NCI-H2171 (cell line): ENCODE measurements around the gene MGAT4D.
"Not testable (repeated sequence)": the region's sequence is repeated elsewhere in the genome, so short reads cannot be mapped to it uniquely, and the experiment has no call there.

Source experiments
- DNase-seq: peaks from one replicate; lab custom pipeline; 2025; lab: John Stamatoyannopoulos, UW

The MGAT4D gene

DNA sequence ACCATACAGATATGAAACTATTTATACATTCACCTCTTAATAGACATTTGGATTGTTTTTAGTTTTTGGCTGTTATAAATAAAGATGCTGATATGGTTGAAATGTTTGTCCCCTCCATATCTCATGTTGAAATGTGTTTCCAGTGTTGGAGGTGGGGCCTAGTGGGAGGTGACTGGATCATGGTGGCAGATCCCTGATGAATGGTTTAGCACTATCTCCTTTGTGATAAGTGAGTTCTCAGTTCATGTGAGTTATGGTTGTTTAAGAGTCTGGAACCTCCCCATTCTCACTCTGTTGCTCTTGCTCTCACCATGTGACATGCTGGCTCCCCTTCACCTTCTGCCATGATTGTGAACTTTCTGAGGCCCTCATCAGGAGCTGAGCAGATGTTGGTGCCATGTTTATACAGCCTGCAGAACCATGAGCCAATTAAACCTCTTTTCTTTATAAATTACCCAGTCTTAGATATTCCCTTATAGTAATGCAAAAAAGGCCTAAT lies 58.4 kb downstream of the MGAT4D start:
- DNase-seq: no peak

DNA sequence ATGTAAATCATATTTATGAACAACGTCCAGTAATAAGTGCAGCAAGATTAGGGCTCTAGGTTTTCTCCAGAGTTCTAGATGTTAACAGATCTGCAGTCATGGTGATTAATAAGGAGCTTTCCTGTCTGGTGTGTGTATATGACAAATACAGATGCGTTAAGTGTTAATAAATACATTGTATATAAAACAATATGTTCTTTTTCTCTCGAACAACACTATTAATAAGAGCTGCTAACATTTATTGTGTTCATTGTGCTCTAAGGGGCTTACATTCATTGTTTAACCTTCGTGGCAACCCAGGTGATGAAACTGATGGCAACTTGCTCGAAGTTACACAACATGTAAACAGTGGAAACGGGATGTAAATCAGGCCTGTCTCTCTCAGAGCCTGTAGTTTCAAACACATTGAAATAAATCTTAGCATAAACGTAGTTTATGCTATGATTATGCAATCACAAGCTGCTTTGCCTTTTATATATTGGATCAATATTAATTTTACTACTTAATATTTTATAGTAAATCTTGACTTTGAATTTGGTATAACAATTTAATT lies 70.1 kb downstream of the MGAT4D start:
- no peak for DNase-seq

DNA sequence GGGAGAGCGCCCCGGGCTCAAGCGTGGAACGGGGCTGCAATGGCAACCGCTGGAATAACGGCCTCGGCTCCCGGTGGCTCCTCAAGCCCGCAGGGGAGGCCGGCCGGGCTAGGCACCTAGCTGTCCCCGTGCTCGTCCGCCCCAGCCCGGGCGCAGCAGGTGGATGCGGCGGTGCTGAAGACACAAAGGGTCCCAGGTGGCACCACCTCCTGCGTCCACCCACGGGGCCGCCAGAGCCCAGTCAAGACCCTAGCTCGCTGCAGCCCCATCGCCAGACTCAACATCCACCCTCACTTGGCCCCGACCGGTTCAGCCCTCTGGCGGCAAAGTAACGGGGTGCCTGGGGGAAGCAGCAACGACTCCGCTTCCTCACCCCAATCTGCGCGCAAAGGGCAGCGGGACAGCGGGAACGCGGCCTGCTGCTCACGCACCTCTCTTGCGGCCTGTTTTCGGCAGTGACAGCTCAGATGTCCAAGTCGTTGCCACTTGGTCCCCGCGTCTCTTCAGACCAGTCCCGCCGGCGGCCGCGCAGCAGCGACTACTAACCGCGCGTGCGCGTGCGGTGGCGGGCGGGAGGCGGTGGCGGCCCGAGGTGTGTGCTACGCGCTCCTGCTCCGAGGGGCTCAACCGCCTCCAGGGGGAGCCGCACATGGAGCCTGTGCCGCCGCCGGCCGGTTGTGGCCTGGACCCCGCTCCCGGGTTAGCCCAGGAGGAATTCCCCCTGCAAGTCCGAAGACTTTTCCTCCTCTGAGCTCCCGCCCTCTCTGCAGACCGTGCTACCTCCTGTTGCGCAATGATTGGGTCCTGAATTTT lies 70.8 kb downstream of the MGAT4D start, which contains the start of gene CLGN:
CLGN (minus strand) TSS at position 543 of the 813 bp plus-strand sequence. CDS start 14,570 bp downstream, outside the sequence.
- DNase-seq: peak; percentile 60

DNA sequence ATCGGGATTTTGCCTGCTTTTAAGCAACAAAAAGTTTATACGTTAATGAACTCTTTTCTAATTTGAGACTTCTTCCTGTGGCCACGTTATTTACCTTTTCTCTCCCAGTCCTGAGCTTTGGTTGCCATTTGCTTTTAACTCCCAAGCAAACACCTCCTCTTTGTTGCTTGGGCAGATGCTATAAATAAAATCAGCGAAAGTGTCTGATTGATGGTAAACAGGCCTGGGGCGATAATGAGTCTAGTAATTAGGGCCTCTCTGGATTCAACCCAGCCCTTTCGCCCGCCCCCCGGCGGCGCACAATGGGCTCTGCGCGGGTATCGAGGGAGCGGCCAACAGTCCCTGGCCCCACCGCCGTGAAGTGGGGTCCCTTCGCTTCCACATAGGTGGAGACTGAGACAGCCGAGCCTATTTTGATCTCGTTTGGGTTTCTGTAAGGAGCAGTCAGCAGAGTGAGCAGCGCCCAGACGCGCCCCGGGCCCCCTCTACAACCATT lies 71.4 kb downstream of the MGAT4D start:
- DNase-seq: peak; percentile 54

DNA sequence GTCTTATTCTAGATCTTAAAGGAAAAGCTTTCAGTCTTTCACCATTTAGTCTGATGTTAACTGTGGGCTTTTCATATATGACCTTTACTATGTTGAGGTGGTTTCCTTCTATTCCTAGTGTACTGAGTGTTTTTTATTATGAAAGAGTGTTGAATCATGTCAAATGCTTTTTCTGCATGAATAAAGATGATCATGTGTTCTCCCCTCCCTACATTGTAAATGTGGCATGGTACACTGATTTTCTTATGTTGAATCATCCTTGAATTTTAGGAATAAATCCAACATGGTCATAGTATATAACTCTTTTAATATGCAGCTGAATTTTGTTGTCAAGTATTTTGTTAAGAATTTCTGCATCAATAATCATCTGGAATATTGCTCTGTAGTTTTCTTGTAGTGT lies 75.0 kb downstream of the MGAT4D start:
- DNase-seq: no peak

DNA sequence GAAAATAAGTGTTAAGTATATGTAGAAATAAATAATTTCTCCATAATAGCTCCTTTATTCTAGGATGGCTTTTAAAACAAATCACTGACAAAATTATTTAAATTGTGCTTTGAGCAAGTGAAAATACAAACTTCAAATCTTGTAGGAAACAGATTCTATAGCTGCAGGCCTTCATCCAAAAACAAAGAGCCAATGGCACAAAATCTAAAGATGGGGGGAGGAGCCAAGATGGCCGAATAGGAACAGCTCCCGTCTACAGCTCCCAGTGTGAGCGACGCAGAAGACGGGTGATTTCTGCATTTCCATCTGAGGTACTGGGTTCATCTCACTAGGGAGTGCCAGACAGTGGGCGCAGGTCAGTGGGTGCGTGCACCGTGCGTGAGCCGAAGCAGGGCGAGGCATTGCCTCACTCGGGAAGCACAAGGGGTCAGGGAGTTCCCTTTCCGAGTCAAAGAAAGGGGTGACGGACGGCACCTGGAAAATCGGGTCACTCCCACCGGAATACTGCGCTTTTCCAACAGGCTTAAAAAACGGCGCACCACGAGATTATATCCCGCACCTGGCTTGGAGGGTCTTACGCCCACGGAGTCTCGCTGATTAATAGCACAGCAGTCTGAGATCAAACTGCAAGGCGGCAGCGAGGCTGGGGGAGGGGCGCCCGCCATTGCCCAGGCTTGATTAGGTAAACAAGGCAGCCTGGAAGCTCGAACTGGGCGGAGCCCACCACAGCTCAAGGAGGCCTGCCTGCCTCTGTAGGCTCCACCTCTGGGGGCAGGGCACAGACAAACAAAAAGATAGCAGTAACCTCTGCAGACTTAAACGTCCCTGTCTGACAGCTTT lies 84.7 kb downstream of the MGAT4D start:
- DNase-seq: not testable (repeated sequence)

DNA sequence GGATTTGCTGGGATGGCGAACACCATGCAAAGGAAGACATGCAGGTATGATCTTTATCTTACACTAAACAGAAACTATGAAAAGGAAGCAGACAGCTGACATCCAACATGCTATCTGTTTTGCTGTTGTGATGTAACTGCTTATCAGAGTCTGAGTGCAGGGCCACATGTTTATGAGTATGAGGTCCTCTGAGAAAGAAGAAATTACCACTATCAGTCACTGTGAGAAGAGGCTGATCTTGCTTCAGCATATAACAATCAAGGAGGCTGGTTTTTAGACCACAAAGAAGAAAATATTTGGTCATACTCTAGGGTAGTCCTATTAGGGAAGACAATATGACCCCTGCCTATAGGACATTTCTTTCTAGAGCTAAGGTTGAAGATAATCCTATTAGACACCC lies 89.1 kb downstream of the MGAT4D start:
- no peak for DNase-seq

DNA sequence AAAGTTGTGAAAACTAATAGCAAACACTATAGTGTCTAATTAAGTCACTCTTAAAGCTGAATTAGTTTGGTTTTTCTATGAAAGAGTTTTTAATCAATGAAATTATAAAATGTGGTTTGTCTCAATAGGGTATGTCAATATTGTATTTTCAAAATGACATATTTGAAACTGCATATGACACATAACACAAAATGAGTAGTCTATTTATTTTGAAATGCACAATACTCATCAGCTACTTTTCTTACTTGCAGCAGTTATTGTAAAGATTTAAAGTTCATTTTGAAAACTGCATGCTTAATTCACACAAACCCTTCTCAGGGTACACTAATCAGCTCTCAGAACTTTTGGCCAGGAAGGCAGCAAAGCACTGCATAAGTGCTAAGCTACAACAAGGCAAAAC lies 91.8 kb downstream of the MGAT4D start:
- DNase-seq: no peak

DNA sequence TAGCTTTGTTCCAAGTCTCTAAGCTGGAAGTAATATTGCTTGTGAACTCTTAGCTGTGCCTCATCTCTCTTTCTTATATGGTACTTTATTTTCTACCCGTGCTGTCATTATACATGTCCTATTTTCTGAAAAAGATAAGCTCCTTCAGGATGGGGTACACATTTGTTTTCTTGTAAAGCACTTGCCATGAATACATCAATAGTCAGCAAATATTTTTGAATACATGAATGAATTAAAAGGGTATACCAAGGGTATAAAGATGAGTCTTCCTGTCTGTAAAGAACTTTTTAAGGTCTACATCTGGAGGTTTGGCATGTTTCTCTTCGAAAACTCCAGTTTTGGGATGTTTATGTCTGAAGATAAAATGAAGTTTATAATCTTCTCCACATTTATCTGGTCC lies 98.0 kb downstream of the MGAT4D start:
- no peak for DNase-seq

DNA sequence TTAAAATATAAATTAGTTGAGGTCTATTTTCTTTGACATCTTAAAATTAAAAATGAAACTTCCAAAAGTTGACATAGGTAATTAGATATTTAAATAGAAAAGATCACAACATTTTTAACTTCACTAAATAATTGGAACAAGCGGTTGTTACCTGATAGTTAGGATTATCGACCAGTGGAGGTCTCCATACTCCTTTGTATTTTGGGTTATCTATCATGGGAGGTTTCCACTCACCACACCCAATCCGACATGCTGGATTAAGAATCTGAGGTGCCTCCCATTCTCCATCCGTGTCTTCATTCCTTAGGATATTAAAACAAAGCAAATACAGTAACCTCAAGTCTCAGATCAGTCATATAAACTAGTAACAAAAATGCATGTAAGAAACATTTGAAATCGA lies 102.4 kb downstream of the MGAT4D start:
- DNase-seq: no peak
